OCI-LY3 (cell line): ENCODE data around the gene DDA1.

Source experiments
- H2AFZ ChIP-seq: fragments of 200-600, 300-600 bp; shearing (Covaris generic); 2 replicates; pipeline ENCODE4 v1.6.0; 2014; ENCODE audit warnings: antibody characterized with exemption, low read depth, low read length
- H3K27ac ChIP-seq: fragments of 200-600, 300-600 bp; sonication (generic); 2 replicates; pipeline ENCODE4 v1.5.1; 2014; ENCODE audit warnings: mild to moderate bottlenecking, low read length, moderate library complexity, mixed read lengths
- H3K27me3 ChIP-seq: fragments of 200-600, 300-600 bp; sonication (generic); 2 replicates; pipeline ENCODE4 v1.6.1; 2014; ENCODE audit warnings: low read depth, low read length, mixed read lengths
- H3K36me3 ChIP-seq: fragments of 200-600, 300-600 bp; sonication (generic); replicated peaks from 2 replicates; pipeline ENCODE3; 2014; ENCODE audit warnings: low read depth, low read length, mixed read lengths
- H3K4me1 ChIP-seq: fragments of 300-600, 200-600 bp; sonication (generic); 2 replicates; pipeline ENCODE4 v1.6.1; 2014; ENCODE audit warnings: low read length, mixed read lengths
- H3K4me2 ChIP-seq: fragments of 200-600, 300-600 bp; sonication (generic); 2 replicates; pipeline ENCODE4 v1.6.1; 2014; ENCODE audit warnings: low read length, mixed read lengths
- H3K4me3 ChIP-seq: fragments of 300-600, 200-600 bp; sonication (generic); 2 replicates; pipeline ENCODE4 v1.5.1; 2014; ENCODE audit warnings: antibody characterized with exemption, mild to moderate bottlenecking, low read length, moderate library complexity
- H3K79me2 ChIP-seq: fragments of 300-600, 200-600 bp; shearing (Covaris generic); 2 replicates; pipeline ENCODE4 v1.6.1; 2014; ENCODE audit warnings: mild to moderate bottlenecking, low read length, mixed read lengths
- H3K9ac ChIP-seq: fragments of 300-600, 200-600 bp; shearing (Covaris generic); 2 replicates; pipeline ENCODE4 v1.6.0; 2014; ENCODE audit warnings: mild to moderate bottlenecking, low read length, moderate library complexity
- H3K9me3 ChIP-seq: fragments of 200-600, 300-600 bp; shearing (Covaris generic); 2 replicates; pipeline ENCODE4 v1.6.1; 2014; ENCODE audit warnings: low read length, mixed read lengths; ENCODE audit not compliant: insufficient read depth
- H4K20me1 ChIP-seq: fragments of 200-600, 300-600 bp; sonication (generic); 2 replicates; pipeline ENCODE4 v1.6.1; 2016; ENCODE audit warnings: low read length, mixed read lengths; ENCODE audit not compliant: insufficient read depth
- CTCF ChIP-seq: fragments of 200-600, 300-600 bp; sonication (generic); IDR thresholded peaks from 2 replicates; pipeline ENCODE4 v1.5.1; 2014; ENCODE audit warnings: antibody characterized with exemption, low read length, low read depth
- EZH2phosphoT487 ChIP-seq: fragments of 200-600 bp; shearing (Covaris generic); IDR thresholded peaks from 2 replicates; pipeline ENCODE4 v1.6.1; 2018; ENCODE audit warnings: antibody characterized with exemption, mixed run types, low read depth

Gene DDA1

GRCh38 chr19:17331045-17331558, 21.7 kb downstream of the DDA1 start:
- no peaks in the 10 kb centered on the region for H3K9me3 ChIP-seq
- H3K4me2 ChIP-seq, result no peak overlapping the region

GRCh38 chr19:17332360-17332676, 23.0 kb downstream of the DDA1 start:
- Histone ChIP-seq H3K9me3 (no peaks in the 10 kb centered on the region), H3K4me1 (peaks cover 17% of the 10 kb centered on the region), H2AFZ (no peak overlapping the region), H4K20me1 (no peaks in the 10 kb centered on the region), H3K36me3 (peaks cover 8% of the 10 kb centered on the region), H3K27ac (no peak overlapping the region), H3K79me2 (peaks cover 3% of the 10 kb centered on the region; the same call in 1 of the 2 replicates), H3K27me3 (no peaks in the 10 kb centered on the region), H3K4me3 (no peak overlapping the region), H3K4me2 (no peak overlapping the region), H3K9ac (no peak overlapping the region)
- TF ChIP-seq EZH2phosphoT487 (no peak), CTCF (no peak)

More at GRCh38 chr19:17331045-17331558, 21.7 kb downstream of the DDA1 start:
- Histone ChIP-seq H3K4me3 (no peak overlapping the region), H3K79me2 (no peaks in the 10 kb centered on the region), H4K20me1 (no peaks in the 10 kb centered on the region), H3K9ac (no peak overlapping the region), H3K27me3 (no peaks in the 10 kb centered on the region), H3K36me3 (peaks cover 8% of the 10 kb centered on the region), H2AFZ (no peak overlapping the region), H3K4me1 (peaks cover 13% of the 10 kb centered on the region), H3K27ac (no peak overlapping the region)
- no peak for TF ChIP-seq CTCF
- TF ChIP-seq EZH2phosphoT487, result no peak

- no peak overlapping the region for H2AFZ ChIP-seq
- no peak overlapping the region for H3K4me2 ChIP-seq
- no peaks in the 10 kb centered on the region for H3K9me3 ChIP-seq
- no peaks in the 10 kb centered on the region for H3K27me3 ChIP-seq
- peaks cover 6% of the 10 kb centered on the region for H3K79me2 ChIP-seq
- no peak for TF ChIP-seq EZH2phosphoT487
- TF ChIP-seq CTCF, result no peak
- H4K20me1 ChIP-seq, result no peaks in the 10 kb centered on the region
- no peak overlapping the region for H3K27ac ChIP-seq
- no peak overlapping the region for H3K4me3 ChIP-seq
- peaks cover 8% of the 10 kb centered on the region for H3K36me3 ChIP-seq
- H3K9ac ChIP-seq, result no peak overlapping the region
- H3K4me1 ChIP-seq, result peaks cover 17% of the 10 kb centered on the region
These were observed 23.6 kb downstream of the DDA1 start for GRCh38 chr19:17332677-17333581.

GRCh38 chr19:17333611-17334413, 24.4 kb downstream of the DDA1 start:
- peaks cover 11% of the 10 kb centered on the region for H3K36me3 ChIP-seq
- H3K4me2 ChIP-seq, result peak overlapping the region; percentile 82
- TF ChIP-seq EZH2phosphoT487 (no peak), CTCF (no peak)
- H3K9ac ChIP-seq, result peak overlapping the region; percentile 73
- H4K20me1 ChIP-seq, result no peaks in the 10 kb centered on the region
- peak overlapping the region; percentile 79 for H3K4me3 ChIP-seq
- H2AFZ ChIP-seq, result peak overlapping the region; percentile 70
- H3K27me3 ChIP-seq, result no peaks in the 10 kb centered on the region
- peaks cover 14% of the 10 kb centered on the region for H3K79me2 ChIP-seq
- no peaks in the 10 kb centered on the region for H3K9me3 ChIP-seq
- peaks cover 24% of the 10 kb centered on the region for H3K4me1 ChIP-seq
- peak overlapping the region; percentile 32 for H3K27ac ChIP-seq
